GM18858 (cell line): ENCODE measurements around the gene KCNIP1.
"Not testable (repeated sequence)": the region's sequence is repeated elsewhere in the genome, so short reads cannot be mapped to it uniquely, and the experiment has no call there.

Experiments used
- ATAC-seq: cut with Tn5 transposase; IDR thresholded peaks from one replicate; pipeline ENCODE4 v1.9.1; 2021; ENCODE audit not compliant: unreplicated experiment

KCNIP1 gene

GRCh38 chr5:170746075-170746960 lies 242.5 kb downstream of the KCNIP1 start:
- ATAC-seq: no peak

GRCh38 chr5:170746961-170747340 lies 243.1 kb downstream of the KCNIP1 start:
- ATAC-seq: no peak

DNA sequence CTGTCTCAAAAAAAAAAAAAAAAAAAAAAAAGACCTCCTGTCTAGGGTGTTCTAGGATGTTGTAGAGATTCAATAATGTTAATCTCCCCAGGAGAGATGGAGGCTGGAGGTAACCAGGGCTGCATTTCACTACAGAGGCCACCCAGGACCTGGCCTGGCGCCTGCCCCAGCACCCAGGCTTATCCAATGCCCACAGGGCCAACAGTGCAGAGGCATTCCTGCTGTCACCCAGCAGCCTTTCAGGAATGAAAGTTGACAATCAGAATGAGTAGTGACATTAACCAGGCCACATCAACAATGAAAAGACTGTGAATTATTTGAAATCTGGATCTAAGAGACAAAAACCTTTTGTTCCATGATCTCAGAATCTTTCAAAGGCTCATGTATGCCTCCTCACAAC lies 243.5 kb downstream of the KCNIP1 start:
- no peak for ATAC-seq

DNA sequence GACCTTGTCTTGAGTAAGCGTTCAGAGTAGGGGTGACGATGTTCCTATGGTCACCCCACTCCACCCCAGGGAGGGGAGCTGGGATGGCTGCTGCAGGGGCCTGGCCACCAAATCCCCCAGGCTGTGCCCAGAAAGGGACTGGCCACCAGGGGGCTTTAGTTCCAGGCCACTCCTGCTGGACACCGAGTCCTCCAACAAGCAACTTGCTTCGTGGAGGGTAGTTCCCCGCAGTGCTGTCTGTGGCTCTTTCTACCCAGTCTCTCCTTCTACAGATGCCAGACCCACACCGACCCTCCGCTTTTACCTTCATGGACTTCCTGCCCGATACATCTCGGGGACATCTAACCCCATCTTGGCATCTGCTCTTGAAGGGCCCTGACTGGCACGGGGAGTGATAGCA lies 244.0 kb downstream of the KCNIP1 start:
- ATAC-seq: no peak

DNA sequence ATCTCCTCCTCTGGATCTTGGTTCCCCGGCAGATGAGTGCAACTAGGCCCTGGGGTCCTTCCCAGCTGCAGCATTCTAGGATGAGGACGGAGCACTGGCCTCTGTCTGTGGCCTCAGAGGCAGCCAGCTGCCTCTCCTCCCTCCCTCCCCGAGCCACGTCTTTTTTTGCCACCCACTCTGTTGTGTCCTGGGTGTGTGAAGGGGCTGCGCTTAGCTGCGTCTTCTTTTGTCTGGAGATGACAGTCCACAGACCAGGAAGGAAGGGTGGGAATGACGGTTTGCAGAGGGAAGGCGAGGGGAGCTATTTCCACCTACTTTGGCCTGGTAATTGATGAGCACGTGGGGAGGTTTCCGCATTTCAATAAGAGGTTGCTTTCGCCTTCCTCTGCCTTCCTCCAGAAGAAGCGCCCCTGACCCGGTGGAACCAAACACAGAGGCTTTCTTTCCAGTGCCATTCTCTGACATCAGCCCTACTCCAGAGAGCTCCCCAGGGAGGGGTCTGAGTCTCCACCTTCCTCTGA lies 245.2 kb downstream of the KCNIP1 start:
- ATAC-seq: no peak

GRCh38 chr5:170749911-170750431 lies 246.2 kb downstream of the KCNIP1 start:
- no peak for ATAC-seq

GRCh38 chr5:170750791-170751190 lies 247.0 kb downstream of the KCNIP1 start:
- ATAC-seq: no peak

- ATAC-seq: no peak
These were observed 247.8 kb downstream of the KCNIP1 start for GRCh38 chr5:170751631-170752030.

GRCh38 chr5:170752257-170753215 lies 248.7 kb downstream of the KCNIP1 start:
- ATAC-seq: no peak

GRCh38 chr5:170753311-170753710 lies 249.5 kb downstream of the KCNIP1 start:
- no peak for ATAC-seq

GRCh38 chr5:170754508-170754907 lies 250.7 kb downstream of the KCNIP1 start:
- not testable (repeated sequence) for ATAC-seq

DNA sequence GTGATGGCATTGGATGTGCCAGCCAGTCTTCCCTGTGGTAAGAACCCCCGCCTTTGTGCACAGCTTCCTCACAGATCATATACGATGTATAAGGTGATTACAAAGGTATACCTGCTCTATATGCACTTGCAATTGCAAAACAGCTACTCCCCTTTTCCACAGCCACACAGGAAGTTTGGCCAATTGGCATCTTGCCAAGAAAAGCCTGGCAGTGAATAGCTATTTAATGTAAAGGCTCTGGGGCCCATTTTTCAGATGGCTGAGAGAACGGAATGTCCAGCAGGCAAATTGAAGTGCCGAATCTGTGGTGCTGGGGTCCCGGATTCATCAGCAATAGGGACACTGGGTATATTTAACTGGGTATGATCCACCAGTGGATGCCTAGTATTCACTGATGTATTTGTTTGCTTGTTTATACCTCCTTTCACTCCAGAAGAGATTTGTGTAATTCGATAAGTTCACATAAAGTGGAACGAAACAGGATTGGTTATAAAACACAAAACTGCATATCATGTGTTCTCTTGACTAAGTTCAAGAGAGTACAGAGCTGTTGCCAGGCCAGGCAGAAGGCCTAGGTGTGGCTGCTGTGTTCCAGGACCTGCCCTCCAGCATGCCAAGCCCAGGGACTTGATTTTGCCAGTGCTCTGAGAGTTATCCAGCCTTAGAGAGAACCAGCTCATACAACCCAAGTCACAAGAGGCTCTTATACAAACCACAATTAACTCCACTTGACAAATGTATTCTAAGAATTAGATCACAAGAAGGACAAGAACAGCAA lies 252.0 kb downstream of the KCNIP1 start:
- no peak for ATAC-seq

- ATAC-seq: no peak
These were observed 252.9 kb downstream of the KCNIP1 start for GRCh38 chr5:170756691-170757090.

DNA sequence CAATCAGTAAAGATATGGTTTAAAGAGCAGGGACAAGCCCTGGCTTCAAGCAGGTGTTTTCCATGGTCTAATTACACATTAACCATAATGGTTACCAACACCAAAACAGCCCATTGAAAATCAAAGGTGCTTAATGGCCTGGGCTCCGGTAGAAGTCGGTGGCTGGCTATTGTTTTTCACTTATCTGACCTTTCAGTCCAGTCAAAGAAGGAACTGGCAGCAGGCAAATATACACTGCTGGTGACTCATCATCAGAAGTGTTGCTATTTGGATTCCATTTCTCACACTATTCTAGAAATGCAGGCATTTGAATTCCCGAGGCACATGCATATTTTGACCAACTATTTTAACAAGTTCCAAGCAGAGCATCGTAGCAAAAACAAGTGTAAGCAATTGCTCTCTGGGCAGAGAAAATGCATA lies 253.4 kb downstream of the KCNIP1 start:
- ATAC-seq: peak; percentile 75

GRCh38 chr5:170757669-170758068 lies 253.8 kb downstream of the KCNIP1 start:
- ATAC-seq: no peak

GRCh38 chr5:170758481-170758880 lies 254.7 kb downstream of the KCNIP1 start:
- ATAC-seq: no peak

DNA sequence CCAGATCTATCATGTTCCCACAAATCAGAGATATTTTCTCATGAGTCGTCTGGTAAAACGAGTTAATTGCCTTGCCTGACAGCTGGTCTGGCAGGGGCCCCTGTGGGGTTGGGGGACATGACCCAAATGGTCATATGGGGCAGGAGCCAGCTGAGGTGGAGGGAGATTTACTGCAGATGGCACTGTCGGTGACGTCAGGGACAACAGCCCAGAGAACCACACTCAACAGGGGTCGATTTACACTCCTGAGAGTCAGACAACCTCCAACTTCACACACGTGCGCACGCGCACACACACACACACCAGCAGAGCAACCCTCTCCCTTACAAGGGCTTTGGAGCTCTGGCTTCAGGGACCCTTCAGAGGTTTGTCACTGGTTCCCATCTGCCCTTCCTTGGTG lies 256.3 kb downstream of the KCNIP1 start:
- ATAC-seq: no peak

DNA sequence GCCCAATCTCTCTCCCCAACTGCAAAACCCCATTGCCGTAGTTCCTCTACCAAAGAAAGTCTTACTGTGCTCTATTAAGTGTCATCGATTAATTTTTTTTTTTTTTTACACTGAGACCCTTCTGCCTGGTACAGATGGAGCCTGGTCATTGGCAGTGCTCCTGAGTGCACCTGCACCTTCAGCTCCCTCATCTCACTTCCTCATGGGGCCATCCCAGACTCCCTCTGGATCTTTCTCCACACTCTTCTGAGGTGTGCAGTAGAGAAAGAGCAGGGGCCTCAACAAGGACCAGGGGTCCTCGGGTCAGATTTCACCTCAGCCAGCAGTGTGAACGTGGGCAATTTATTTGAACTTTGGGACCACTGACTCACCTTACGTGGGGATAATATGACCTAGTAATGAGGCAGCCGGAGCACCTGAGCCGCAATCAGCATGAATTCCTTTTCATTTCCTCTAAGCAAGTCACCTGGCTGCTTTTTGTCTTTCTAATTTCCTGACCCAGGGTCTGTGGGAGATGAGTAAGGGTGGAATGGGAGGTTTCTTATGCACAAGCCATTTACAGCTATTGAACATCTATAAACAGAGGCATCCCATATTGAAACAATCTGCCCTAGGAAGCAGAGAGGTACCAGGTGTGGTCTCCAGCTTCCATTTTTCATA lies 257.4 kb downstream of the KCNIP1 start:
- no peak for ATAC-seq

GRCh38 chr5:170761708-170762066 lies 257.9 kb downstream of the KCNIP1 start:
- ATAC-seq: no peak

DNA sequence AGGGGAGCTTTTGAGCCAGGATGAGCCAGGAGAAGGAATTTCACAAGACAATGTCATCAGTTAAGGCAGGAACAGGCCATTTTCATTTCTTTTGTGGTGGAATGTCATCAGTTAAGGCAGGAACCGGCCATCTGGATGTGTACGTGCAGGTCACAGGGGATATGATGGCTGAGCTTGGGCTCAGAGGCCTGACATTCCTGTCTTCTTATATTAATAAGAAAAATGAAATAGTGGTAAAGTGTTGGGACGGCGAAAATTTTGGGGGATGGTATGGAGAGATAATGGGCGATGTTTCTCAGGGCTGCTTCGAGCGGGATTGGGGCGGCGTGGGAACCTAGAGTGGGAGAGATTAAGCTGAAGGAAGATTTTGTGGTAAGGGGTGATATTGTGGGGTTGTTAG lies 258.5 kb downstream of the KCNIP1 start:
- not testable (repeated sequence) for ATAC-seq
